ENCODE measurements around the gene ATP6V1A.
"Not testable (repeated sequence)": the region's sequence is repeated elsewhere in the genome, so short reads cannot be mapped to it uniquely, and the experiment has no call there.

Gene ATP6V1A

DNA sequence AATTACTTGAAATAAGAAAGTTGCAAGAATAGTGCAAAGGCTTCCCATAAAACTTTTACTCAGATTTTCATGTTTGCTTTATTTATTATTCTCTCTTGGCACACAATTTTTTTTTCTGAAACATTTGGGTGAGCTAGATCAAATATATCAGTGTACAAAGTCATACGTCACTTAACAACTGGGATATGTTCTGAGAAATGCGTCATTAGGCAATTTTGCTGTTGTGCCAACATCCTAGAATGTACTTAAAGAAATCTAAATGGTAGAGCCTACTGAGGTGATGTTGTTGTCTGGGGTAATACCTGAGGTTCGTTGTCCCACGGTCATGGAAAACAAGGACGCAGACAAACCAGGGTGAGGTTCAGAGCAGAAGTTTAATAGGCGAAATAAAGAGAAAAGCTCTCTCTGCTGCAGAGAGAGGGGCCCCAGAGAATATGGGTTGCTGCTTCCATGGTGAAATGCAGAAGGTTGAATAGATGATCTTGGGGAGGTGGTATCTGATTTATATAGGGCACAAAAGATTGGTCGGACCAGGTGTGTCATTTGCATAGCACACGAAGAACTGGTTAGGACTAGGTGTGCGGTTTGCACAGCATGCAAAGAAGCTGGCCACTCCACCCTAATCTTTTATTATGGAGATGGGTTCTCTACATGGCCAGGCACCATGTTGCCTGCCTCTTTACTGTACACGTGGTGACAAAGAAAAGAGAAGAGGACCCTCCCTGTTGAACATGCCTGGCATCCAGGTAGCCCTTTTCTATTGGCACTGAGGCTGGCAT, 82.9 kb downstream of the ATP6V1A start:
- no peak for DNase-seq

DNA sequence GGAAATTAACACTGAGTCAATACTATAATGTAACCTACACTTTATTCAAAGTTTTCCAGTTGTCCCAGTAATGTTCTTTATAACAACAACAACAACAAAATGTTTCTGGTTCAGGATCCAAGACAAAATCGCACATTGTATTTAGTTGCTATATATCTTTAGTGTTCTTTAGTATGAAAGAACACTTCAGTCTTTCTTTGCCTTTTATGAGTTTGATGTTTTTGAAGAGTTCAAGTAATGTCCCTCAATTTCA, 84.2 kb downstream of the ATP6V1A start:
- no peak for DNase-seq

DNA sequence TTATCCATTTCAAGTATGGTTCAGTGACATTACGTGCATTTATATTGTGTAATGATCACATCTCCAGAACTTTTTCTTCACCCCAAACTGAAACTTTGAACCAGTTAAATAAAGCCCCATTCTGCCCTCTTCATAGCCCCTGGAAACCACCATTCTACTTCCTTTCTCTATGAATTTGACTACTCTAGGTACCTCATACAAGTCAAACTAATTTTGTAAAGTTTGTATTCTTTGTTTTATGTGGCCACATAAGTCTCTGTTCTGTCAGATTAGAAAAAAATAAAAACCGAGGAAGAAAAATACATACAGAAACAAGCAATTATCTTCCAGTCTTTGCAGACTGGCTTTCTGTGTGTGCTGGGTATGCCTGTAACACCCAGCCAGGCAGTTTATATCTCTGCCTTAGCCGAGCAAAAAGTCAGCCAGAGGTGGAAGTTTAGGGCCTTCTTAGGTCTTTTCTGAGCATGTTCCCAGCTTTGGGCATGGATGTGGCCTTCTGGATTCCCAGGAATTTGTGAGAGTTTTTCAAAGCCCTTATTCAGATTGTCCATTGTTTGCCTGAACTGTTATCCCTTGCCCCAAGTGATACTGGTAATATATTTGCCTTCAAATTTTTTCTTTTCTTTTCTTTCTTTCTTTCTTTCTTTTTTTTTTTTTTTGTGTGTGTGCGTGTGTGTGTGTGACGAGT, 85.8 kb downstream of the ATP6V1A start:
- no peak for DNase-seq

DNA sequence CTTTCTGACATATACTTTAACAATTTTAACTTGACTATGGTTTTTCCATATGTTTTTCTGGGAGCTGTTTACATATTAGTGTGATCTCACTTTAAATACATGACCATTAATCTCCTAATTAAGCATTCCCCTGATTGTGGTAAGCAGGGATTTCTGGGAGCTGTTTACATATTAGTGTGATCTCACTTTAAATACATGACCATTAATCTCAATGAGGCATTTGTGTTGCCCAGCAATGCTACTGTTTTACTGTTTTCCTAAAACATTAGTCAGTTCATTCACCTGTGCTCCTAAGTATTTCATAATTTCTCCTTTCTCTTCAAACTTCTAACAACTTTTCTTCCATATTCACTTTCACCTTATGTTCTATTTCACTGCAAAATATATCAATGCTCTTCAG, 88.1 kb downstream of the ATP6V1A start:
- no peak for DNase-seq

DNA sequence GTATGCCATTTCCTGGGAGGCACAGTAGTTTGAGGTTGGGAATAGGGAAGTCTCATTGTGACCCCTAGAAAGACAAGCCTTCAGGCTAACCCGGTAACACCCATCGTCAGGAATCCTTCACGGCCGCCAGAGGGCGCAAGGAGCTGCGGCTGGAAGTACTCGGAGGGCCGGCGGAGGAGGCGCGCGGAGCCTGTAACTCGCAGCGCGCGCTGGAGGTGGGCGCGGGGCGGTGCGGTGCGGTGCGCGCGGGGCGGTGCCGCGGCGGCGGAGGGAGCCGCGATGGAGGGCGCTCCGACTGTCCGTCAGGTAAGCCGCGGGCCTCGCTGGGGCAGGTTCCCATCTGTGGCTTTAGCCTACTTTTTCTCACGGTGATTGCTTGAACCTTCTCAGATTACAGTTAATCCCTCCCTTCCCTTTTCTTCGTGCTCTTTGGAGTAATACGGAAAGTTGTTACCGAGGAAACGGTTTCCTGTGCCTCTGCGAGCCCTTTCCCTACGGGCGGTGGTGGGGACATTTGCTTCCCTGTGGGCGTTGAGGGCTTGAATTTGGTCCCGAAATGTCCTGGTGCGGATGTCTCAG, 91.9 kb downstream of the ATP6V1A start, which contains the start of gene GRAMD1C:
GRAMD1C (plus strand) TSS at position 158 of the 579 bp plus-strand sequence; CDS start at position 280, 122 bp downstream.
- peak; percentile 60 to 76 (median 70) for DNase-seq

DNA sequence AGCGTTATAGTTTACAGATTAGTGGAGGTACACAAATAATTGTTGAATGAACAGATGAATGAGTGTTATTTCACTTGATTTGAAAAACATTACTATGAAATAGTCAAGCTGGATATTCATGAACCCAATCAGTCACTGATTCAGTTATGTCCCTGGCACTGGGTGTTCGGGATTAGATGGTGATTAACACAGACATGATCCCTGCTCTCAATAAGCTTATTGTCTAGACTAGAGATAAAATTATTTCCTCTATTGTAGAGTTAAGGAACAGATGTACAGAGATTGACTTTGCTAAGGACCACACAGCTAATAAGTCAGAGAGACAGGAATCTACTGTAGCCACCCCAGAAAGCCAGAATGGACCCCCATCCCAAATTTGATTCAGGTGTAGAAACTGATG, 92.7 kb downstream of the ATP6V1A start:
- no peak for DNase-seq

DNA sequence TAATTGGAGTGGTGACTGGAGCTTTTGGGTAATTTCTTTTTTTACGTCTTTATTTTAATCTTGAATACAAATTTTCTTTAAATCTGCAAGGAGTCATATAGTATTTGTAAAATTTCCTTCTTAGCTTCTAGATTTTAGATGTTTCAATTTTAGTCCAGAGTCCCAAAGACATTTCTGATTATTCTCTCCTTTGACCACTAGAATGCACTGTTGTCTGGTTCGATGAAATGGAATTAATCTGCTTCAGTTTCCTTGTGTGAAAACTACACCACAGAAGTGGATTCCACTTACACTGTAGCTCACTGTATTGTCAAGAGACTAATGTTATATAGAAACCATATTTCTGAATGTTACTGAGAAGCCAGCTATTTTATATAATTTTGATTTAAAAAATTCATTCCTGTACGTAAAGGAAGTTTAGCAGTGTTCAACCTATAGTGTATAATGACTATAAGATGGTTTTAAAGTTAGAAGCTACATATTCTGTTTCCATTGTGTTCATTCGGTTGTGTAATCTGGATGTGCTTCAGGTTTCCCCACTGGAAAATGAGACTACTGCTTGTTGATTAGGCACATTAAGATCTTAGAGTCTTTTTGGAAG, 97.9 kb downstream of the ATP6V1A start:
- no peak for DNase-seq

DNA sequence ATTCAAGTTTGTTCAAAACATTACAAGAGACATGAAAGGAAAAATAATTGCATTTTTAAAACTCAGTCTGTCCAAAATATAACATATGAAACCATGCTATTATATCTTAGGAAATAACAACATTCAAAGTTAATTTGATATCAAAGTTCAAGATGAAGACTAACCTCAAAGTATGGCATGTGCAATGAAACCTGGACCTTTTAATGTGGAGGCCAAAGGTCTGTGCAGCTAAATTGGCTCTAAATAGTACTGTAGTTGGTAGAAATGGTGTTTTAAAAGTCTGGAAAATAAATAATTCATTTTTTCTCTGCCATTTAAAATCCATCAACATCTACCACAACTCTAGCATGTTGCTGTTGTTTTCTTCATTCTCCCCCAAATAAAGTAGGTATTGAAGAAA, 100.4 kb downstream of the ATP6V1A start:
- DNase-seq: no peak

DNA sequence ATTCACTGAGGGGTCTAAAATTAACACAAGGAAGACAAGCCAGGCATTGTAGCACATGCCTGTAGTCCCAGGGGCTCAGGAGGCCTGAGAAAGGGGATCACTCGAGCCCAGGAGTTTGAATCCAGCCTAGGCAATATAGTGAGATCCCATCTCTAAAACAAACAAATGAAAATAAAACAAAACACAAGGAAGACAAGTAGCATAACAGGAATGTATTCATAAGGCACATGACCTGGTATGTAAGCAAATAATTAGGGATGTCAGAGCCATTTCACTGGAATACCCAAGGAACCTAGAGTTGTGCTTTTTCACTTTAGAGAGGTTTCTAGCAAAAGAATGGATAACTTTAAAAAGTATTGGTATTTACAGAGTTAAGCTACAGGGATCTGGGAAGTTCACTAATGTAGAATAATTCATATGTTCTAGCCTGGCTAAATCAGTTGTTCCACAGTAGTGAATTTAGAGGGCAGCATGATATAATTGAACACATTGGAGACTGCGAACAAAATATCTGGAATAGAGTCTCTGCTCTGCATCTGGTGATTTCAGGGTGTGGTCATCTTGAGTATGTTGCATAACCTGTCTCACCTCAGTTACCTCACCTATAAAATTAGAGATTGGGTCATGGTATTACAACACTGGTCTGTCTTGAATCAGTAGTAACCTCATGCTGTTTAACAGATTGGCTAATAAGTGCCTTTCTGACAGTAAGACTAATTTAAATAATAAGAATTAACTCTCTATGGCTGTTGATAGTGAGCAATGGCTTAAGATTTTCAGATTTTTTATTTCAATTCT, 101.0 kb downstream of the ATP6V1A start:
- no peak for DNase-seq

DNA sequence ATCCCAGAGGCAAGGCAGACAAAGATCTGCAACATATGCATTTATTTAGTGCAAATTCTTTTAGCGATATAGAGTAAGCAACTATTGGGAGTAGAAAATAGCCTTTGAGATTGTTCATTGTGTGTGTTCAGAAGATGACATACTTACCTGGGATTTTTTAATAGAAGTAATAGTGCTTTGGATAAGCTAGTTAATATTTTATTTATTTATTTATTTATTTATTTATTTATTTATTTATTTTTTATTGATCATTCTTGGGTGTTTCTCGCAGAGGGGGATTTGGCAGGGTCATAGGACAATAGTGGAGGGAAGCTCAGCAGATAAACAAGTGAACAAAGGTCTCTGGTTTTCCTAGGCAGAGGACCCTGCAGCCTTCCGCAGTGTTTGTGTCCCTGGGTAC, 102.2 kb downstream of the ATP6V1A start:
- not testable (repeated sequence) for DNase-seq

DNA sequence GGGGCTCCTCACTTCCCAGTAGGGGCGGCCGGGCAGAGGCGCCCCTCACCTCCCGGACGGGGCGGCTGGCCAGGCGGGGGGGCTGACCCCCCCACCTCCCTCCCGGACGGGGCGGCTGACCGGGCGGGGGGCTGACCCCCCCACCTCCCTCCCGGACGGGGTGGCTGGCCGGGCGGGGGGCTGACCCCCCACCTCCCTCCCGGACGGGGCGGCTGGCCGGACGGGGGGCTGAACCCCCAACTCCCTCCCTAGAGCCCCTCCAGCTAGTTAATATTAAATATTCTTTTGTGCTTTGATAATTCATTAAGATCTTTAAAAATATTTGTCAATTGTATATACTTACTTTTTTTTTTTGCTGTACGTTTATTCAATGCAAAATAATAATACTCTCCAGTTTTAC, 103.0 kb downstream of the ATP6V1A start:
- DNase-seq: not testable (repeated sequence)

DNA sequence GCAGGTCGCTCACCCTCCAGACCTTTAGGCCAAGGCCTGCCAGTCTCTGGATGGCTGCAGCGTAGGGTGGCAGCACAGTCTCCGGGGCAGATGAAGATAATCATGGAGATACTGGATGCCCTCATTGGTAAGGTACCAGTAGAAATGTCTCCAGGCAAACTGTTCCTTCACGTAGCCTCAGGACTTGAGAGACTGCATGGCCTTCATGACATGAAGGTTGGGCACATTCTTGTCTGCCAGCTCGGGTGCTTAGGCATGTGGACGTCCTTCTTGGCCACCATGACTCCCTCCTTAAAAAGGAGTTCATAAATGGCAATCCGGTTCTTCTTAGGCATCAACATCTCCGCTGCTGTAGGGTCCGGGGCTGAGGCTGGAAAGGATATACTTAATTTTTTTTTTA, 103.6 kb downstream of the ATP6V1A start:
- DNase-seq: not testable (repeated sequence)

DNA sequence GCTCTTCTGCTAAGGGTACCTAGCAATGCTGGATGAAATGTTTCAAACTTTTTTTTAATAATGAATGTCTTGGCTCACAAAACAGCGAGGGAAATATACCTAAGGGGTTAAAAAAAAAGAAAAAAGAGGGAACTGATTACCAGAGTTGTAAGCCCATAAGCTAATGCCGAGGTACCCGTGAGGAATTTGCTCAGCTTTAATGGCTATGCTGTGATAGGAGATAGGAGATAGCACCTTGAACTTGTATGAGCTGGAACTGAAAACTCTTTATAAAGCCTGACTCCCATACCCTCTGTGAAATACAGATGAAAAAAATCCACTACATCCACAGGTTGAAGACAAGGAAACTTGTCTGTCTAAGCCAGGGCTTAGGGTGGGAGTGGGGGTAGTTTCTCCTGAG, 105.7 kb downstream of the ATP6V1A start:
- no peak for DNase-seq
